Glutamatergic neuron (in vitro differentiated cells): ENCODE measurements around the gene SEPTIN5. TPM values are rescaled to one million over a fixed set of nuclear protein-coding genes. Genes with fewer than 3 reads are reported as not detected.

ENCODE experiments used
- DNase-seq: peaks from one replicate; pipeline ENCODE4 v3.0.0; 2022
- H3K27ac Mint-ChIP-seq: one replicate; pipeline ENCODE4 v1.8.0; 2020; ENCODE audit warnings: mild to moderate bottlenecking, mixed read lengths, inconsistent platforms; ENCODE audit not compliant: unreplicated experiment
- H3K27me3 Mint-ChIP-seq: one replicate; pipeline ENCODE4 v1.8.0; 2020; ENCODE audit warnings: mild to moderate bottlenecking, moderate library complexity, mixed read lengths, inconsistent platforms; ENCODE audit not compliant: unreplicated experiment
- H3K36me3 Mint-ChIP-seq: one replicate; pipeline ENCODE4 v1.8.0; 2020; ENCODE audit warnings: mild to moderate bottlenecking, mixed read lengths, inconsistent platforms; ENCODE audit not compliant: unreplicated experiment
- H3K4me1 Mint-ChIP-seq: one replicate; pipeline ENCODE4 v1.8.0; 2020; ENCODE audit warnings: mild to moderate bottlenecking, low read depth, mixed read lengths, inconsistent platforms; ENCODE audit not compliant: unreplicated experiment
- H3K4me3 Mint-ChIP-seq: one replicate; pipeline ENCODE4 v1.8.0; 2020; ENCODE audit warnings: mild to moderate bottlenecking, mixed read lengths, inconsistent platforms; ENCODE audit not compliant: unreplicated experiment
- H3K9me3 Mint-ChIP-seq: one replicate; pipeline ENCODE4 v1.8.0; 2020; ENCODE audit warnings: mild to moderate bottlenecking, moderate library complexity, mixed read lengths, inconsistent platforms; ENCODE audit not compliant: unreplicated experiment
- CTCF ChIP-seq: fragments of 200-600 bp; sonication (generic); IDR thresholded peaks from one replicate; pipeline ENCODE4 v1.5.0; 2021; ENCODE audit not compliant: partially characterized antibody, unreplicated experiment
- total RNA-seq: library from RNA; stranded (reverse); fragmentation: NEBNext Ultra II Directional; extraction: Animal tissue kit (Norgen Biotek cat#: 25700); gene quantifications from one replicate; pipeline ENCODE4 v1.2.1, GENCODE V29; 2021; ENCODE audit not compliant: unreplicated experiment

The SEPTIN5 gene
- total RNA-seq, 1 donor from 2014 or later: 96.0 TPM

- TF ChIP-seq CTCF: no peak
- Mint-ChIP-seq H3K4me3 (no peak overlapping the region), H3K36me3 (peaks cover 7% of the 10 kb centered on the region), H3K9me3 (peaks cover 2% of the 10 kb centered on the region), H3K27me3 (peaks cover 10% of the 10 kb centered on the region), H3K4me1 (peaks cover 30% of the 10 kb centered on the region), H3K27ac (no peak overlapping the region)
- DNase-seq: no peak
Observed at GRCh38 chr22:19667872-19668740, 46.2 kb upstream of the SEPTIN5 start.

GRCh38 chr22:19668748-19669147 is 45.6 kb upstream of the SEPTIN5 start:
- Mint-ChIP-seq H3K4me3 (no peak overlapping the region), H3K27ac (no peak overlapping the region), H3K9me3 (peaks cover 2% of the 10 kb centered on the region), H3K36me3 (peaks cover 7% of the 10 kb centered on the region), H3K4me1 (peaks cover 23% of the 10 kb centered on the region), H3K27me3 (peaks cover 11% of the 10 kb centered on the region)
- TF ChIP-seq CTCF: no peak
- no peak for DNase-seq

GRCh38 chr22:19669570-19669969 is 44.7 kb upstream of the SEPTIN5 start:
- peaks cover 10% of the 10 kb centered on the region for H3K27me3 Mint-ChIP-seq
- no peak for DNase-seq
- H3K4me3 Mint-ChIP-seq: no peak overlapping the region
- peaks cover 15% of the 10 kb centered on the region for H3K4me1 Mint-ChIP-seq
- H3K27ac Mint-ChIP-seq: no peak overlapping the region
- peaks cover 2% of the 10 kb centered on the region for H3K9me3 Mint-ChIP-seq
- H3K36me3 Mint-ChIP-seq: peaks cover 7% of the 10 kb centered on the region
- no peak for TF ChIP-seq CTCF

GRCh38 chr22:19671316-19671715 is 43.0 kb upstream of the SEPTIN5 start:
- no peak overlapping the region for H3K4me3 Mint-ChIP-seq

More at GRCh38 chr22:19671316-19671715, 43.0 kb upstream of the SEPTIN5 start:
- H3K4me1 Mint-ChIP-seq: peaks cover 9% of the 10 kb centered on the region
- DNase-seq: no peak
- no peak for TF ChIP-seq CTCF
- H3K27me3 Mint-ChIP-seq: peaks cover 8% of the 10 kb centered on the region
- H3K27ac Mint-ChIP-seq: no peak overlapping the region
- H3K9me3 Mint-ChIP-seq: peaks cover 2% of the 10 kb centered on the region
- peaks cover 7% of the 10 kb centered on the region for H3K36me3 Mint-ChIP-seq
